Activated CD4-positive, alpha-beta T cell treated with anti-CD3 and anti-CD28 coated beads for 36 hours (primary cell): ENCODE results near the gene HECTD1. TPM values are rescaled to one million over a fixed set of nuclear protein-coding genes. Genes with fewer than 3 reads are reported as not detected.
"Not testable (repeated sequence)": the region's sequence is repeated elsewhere in the genome, so short reads cannot be mapped to it uniquely, and the experiment has no call there.

Experiments
- ATAC-seq: fragments of 200-7000 bp; cut with Tn5 transposase; one replicate; pipeline ENCODE4 v1.10.0; 2021; ENCODE audit warnings: mild to moderate bottlenecking, moderate library complexity
- CTCF ChIA-PET: fragments of 350-600 bp; sonication (Branson Sonifier 250); formaldehyde crosslinking; loops from one replicate; lab custom pipeline; 2021; ENCODE audit warnings: antibody characterized with exemption; lab: Charles Lee
- POLR2A ChIA-PET: fragments of 350-600 bp; sonication (Branson Sonifier 250); formaldehyde crosslinking; loops from one replicate; lab custom pipeline; 2021; ENCODE audit warnings: antibody characterized with exemption, inconsistent platforms; lab: Charles Lee
- DNase-seq: peaks from one replicate; pipeline ENCODE4 v3.0.0-alpha.2; 2020
- H3K27ac Mint-ChIP-seq: one replicate; pipeline ENCODE4 v1.8.0; 2021; ENCODE audit warnings: mixed read lengths
- H3K27me3 Mint-ChIP-seq: one replicate; pipeline ENCODE4 v1.8.0; 2021; ENCODE audit warnings: mixed read lengths
- H3K36me3 Mint-ChIP-seq: one replicate; pipeline ENCODE4 v1.8.0; 2021; ENCODE audit warnings: low read depth, mixed read lengths
- H3K4me1 Mint-ChIP-seq: one replicate; pipeline ENCODE4 v1.8.0; 2021; ENCODE audit warnings: mixed read lengths
- H3K4me3 Mint-ChIP-seq: one replicate; pipeline ENCODE4 v1.8.0; 2021; ENCODE audit warnings: mild to moderate bottlenecking, moderate library complexity, mixed read lengths
- H3K9me3 Mint-ChIP-seq: one replicate; pipeline ENCODE4 v1.8.0; 2021; ENCODE audit warnings: low read depth, mixed read lengths
- intact Hi-C, 2 experiments: fragments of 100-400 bp; cut with DNase I in 1 of 2; cut with micrococcal nuclease in 1 of 2; formaldehyde crosslinking; loops; one replicate each; pipeline versions ENCODE4 v1.14.2 to v1.15.1; 2022 to 2024; cut with DNase I, micrococcal nuclease
- total RNA-seq, 2 experiments: library from RNA; stranded (reverse); gene quantifications; one replicate each; pipeline ENCODE4 v1.2.3, GENCODE V29; 2021

Gene HECTD1
- total RNA-seq, 2 experiments from 2014 or later: 87.1 to 89.5 TPM

DNA sequence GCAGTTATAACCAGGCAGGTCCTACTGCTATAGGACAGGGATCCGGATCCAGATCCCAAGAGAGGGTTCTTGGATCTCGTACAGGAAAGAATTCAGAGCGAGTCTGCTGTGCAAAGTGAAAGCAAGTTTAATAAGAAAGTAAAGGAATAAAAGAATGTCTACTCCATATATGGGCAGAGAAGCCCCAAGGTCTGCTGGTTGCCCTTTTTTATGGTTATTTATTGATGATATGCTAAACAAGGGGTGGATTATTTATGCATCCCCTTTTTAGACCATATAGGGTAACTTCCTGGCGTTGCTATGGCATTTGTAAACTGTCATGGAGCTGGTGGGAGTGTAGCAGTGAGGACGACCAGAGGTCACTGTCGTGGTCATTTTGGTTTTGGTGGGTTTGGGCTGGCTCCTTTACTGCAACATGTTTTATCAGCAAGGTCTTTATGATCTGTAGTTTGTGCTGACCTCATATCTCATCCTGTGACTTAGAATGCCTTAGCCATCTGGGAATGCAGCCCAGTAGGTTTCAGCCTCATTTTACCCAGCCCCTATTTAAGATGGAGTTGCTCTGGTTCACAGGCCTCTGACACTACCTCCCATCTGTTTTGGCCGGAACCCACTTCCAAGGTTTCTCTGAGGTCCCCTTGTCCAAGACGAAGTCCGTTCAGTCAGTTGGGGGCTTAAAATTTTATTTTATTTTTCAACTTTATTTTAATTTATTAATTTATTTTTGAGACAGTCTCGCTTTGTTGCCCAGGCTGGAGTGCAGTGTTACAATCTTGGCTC, 34.8 kb upstream of the HECTD1 start:
- H3K27me3 Mint-ChIP-seq, DNase-seq, ATAC-seq, H3K27ac Mint-ChIP-seq, CTCF ChIA-PET, H3K9me3 Mint-ChIP-seq, intact Hi-C loops, H3K4me3 Mint-ChIP-seq, H3K36me3 Mint-ChIP-seq: not testable (repeated sequence)
- POLR2A ChIA-PET: interaction anchor here (0.6 kb wide), 1 partner anchor 26 kb away, joined by 3 read pairs; no protein-coding TSS in a partner anchor
- peaks cover 17% of the 10 kb centered on the region for H3K4me1 Mint-ChIP-seq

DNA sequence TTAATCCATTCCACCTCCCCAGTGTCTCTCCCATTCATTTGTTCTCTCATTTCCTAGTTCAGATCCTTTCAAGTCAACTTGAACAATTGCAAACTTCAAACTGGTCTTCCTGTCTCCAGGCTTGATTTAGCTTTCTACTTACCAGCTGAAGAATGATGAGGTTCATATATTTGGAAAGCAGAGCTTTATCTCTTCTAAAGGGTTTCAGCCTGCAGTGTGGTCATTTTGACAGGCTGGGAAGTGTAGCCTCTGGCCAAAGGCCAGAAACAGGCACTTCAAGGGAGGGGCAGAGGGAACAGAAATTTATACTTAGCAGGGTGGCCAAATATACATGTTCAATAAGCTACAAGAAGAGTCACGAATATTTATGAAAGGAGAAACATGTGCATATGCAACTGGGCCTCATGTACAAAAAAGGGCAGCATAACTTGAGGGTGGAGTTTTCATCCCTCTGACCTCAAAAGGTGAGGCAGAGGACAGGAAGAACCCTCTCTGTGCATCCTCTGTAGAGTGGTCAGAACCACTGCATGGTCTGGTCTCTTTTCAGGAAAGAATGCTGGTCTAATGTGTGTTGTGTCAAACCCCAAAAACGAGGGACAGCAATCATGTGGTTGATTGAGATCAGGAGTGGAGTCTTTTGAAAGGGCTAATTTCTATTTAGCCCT, 34.0 kb upstream of the HECTD1 start:
- H3K4me1 Mint-ChIP-seq: peaks cover 17% of the 10 kb centered on the region
- H3K9me3 Mint-ChIP-seq: no peaks in the 10 kb centered on the region
- ChIA-PET CTCF (interaction anchor here (0.6 to 1.2 kb wide), 3 partner anchors 17 to 869 kb away, joined by 3 read pairs; no protein-coding TSS in a partner anchor), POLR2A (no interaction called here)
- no peaks in the 10 kb centered on the region for H3K27me3 Mint-ChIP-seq
- intact Hi-C loops: no loop called here
- no peak for ATAC-seq
- H3K36me3 Mint-ChIP-seq: no peaks in the 10 kb centered on the region
- DNase-seq: no peak
- no peak overlapping the region for H3K4me3 Mint-ChIP-seq
- no peak overlapping the region for H3K27ac Mint-ChIP-seq

DNA sequence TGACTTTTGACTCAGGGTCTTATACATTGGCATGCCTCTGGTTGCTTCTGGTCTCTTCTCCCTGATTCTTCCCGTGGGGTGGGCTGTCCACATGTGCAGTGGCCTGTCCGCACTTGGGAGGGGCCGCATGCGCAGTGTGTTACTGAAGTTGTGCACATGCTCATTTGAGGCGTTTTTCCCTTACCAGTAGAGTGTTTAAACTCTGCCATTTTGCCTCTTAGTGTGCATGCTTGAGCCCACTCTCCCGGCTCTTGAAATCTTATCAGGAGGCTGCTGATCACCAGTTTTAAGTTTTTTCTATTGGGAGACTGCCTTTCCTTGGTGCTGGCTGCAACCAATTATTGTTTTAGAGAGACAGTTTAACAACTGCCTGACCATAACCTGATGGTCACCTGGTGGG, 32.1 kb upstream of the HECTD1 start:
- ATAC-seq (no peak), DNase-seq (no peak)
- Mint-ChIP-seq H3K9me3 (no peaks in the 10 kb centered on the region), H3K27ac (no peak overlapping the region), H3K27me3 (no peaks in the 10 kb centered on the region), H3K4me3 (no peak overlapping the region), H3K4me1 (peaks cover 17% of the 10 kb centered on the region), H3K36me3 (no peaks in the 10 kb centered on the region)
- intact Hi-C loops: no loop called here
- ChIA-PET CTCF (no interaction called here), POLR2A (no interaction called here)

GRCh38 chr14:31235462-31235861, 27.9 kb upstream of the HECTD1 start:
- ChIA-PET CTCF (no interaction called here), POLR2A (no interaction called here)
- no peak for DNase-seq
- Mint-ChIP-seq H3K4me3 (no peak overlapping the region), H3K27ac (no peak overlapping the region), H3K4me1 (peaks cover 5% of the 10 kb centered on the region), H3K36me3 (no peaks in the 10 kb centered on the region), H3K9me3 (no peaks in the 10 kb centered on the region), H3K27me3 (no peaks in the 10 kb centered on the region)
- intact Hi-C loops: no loop called here
- ATAC-seq: peak; percentile 39

DNA sequence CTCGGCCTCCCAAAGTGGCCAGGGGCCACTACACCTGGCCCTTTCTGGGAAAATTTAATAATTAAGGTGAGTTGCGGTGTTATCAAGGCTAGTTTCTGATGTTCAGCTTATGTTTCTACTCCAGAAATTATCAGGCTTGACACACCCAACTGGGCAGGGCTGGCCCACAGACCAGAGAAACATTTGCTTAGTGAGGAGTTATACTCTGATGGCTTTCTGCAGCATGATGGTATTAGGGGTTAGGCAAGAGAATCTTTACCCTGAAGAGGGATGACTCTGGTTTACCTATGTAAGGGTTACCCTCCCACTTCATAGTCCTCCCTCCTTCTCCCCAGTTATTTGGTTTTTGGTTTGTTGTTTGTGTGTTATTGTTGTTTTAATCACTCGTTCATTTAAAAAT, 24.5 kb upstream of the HECTD1 start:
- intact Hi-C loops: no loop called here
- ChIA-PET POLR2A (interaction anchor here (0.6 kb wide), 1 partner anchor 60 kb away, joined by 5 read pairs; no protein-coding TSS in a partner anchor), CTCF (no interaction called here)
- no peaks in the 10 kb centered on the region for H3K36me3 Mint-ChIP-seq
- no peak overlapping the region for H3K4me3 Mint-ChIP-seq
- H3K4me1 Mint-ChIP-seq: no peaks in the 10 kb centered on the region
- no peaks in the 10 kb centered on the region for H3K27me3 Mint-ChIP-seq
- H3K9me3 Mint-ChIP-seq: no peaks in the 10 kb centered on the region
- DNase-seq (no peak), ATAC-seq (no peak)
- no peak overlapping the region for H3K27ac Mint-ChIP-seq

DNA sequence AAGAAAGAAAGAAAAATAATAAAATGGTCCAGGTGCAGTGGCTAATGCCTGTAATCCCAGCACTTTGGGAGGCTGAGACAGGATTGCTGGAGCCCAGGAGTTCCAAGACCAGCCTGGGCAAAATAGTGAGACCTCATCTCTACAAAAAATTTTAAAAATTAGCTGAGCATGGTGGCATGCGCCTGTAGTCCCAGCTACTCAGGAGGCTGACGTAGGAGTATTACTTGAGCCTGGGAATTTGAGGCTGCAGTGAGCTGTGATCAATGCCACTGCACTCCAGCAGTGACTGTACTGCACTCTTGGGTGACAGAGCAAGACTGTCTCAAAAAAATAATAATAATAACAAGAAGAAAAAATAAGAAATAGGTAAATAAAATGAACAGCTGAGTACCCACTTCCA, 23.7 kb upstream of the HECTD1 start:
- POLR2A ChIA-PET: not testable (repeated sequence)
- CTCF ChIA-PET: interaction anchor here (0.9 kb wide), 1 partner anchor 14 kb away, joined by 3 read pairs; no protein-coding TSS in a partner anchor

DNA sequence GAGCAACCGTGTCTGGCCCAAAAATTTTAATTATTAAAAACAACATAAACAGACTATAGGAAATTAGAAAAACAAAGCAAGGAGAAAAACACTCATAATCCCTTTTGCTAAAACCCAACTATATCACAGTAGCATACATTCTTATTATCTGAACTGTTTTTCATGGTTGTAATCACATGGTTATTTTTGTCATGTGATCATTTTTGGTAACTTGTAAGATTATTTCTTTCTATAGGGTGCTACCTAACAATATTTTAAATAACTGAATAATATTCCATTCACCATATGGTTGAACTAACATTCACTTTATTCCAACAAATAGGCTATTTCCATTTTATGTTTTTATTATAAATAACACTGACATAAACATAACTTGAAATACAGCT, 23.0 kb upstream of the HECTD1 start:
- ATAC-seq (no peak), DNase-seq (no peak)
- Mint-ChIP-seq H3K9me3 (no peaks in the 10 kb centered on the region), H3K4me3 (no peak overlapping the region), H3K36me3 (no peaks in the 10 kb centered on the region), H3K4me1 (no peaks in the 10 kb centered on the region), H3K27ac (no peak overlapping the region), H3K27me3 (no peaks in the 10 kb centered on the region)
- CTCF ChIA-PET: interaction anchor here (0.9 kb wide), 1 partner anchor 13 kb away, joined by 3 read pairs; no protein-coding TSS in a partner anchor
- intact Hi-C loops: no loop called here
- POLR2A ChIA-PET: no interaction called here

More for the DNA sequence above, 23.7 kb upstream of the HECTD1 start:
- intact Hi-C loops, H3K36me3 Mint-ChIP-seq, H3K4me1 Mint-ChIP-seq, H3K9me3 Mint-ChIP-seq, ATAC-seq, DNase-seq, H3K4me3 Mint-ChIP-seq, H3K27ac Mint-ChIP-seq, H3K27me3 Mint-ChIP-seq: not testable (repeated sequence)

DNA sequence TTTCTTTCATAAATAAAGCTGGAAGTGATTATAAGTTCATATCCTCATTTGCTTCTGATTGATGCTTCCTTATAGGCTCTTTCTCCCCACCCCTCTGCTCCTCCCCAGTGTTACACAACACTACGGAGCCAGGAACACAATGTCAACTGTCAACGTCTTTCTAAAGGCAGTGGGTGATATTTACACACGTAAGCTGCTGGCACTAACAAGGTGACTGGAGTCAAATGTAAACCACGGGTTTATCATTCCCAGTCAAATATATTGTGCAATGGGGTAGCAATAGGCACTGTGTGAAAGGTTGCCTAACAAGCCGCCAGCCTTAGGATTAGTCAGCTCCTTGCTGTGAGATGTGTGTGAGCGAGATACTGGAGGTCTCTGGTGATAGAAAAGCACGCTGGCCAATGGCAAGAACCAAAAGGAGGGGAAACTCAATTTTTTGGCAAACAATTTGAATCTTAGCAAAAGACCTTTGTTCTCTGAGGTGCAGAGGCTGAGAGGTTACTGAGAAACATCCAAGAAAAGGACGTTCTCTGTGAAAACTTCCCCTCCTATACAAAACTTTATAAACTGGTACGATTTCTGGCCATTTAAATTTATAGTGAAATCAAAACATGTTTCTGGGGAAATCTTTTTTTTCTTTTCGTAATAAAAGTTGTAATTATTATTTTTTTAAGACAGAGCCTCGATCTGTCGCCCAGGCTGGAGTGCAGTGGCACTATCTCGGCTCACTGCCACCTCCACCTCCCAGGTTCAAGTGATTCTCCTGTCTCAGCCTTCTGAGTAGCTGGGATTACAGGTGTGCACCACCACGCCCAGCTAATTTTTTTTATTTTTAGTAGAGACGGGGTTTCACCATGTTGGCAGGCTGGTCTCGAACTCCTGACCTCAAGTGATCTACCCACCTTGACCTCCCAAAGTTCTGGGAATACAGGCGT, 22.3 kb upstream of the HECTD1 start:
- ChIA-PET POLR2A (no interaction called here), CTCF (interaction anchor here (0.6 to 1.7 kb wide), 2 partner anchors 21 to 113 kb away, joined by 4 to 12 read pairs; partner anchors contain the start of gene HECTD1)
- Mint-ChIP-seq H3K27ac (no peak overlapping the region), H3K9me3 (no peaks in the 10 kb centered on the region), H3K4me3 (no peak overlapping the region), H3K27me3 (no peaks in the 10 kb centered on the region), H3K4me1 (no peaks in the 10 kb centered on the region), H3K36me3 (no peaks in the 10 kb centered on the region)
- ATAC-seq (peak; percentile 51), DNase-seq (no peak)
- intact Hi-C loops: no loop called here

- ATAC-seq: peak; percentile 36
- no peak for DNase-seq
- POLR2A ChIA-PET: no interaction called here
These were observed 21.4 kb upstream of the HECTD1 start for GRCh38 chr14:31229009-31229408.

DNA sequence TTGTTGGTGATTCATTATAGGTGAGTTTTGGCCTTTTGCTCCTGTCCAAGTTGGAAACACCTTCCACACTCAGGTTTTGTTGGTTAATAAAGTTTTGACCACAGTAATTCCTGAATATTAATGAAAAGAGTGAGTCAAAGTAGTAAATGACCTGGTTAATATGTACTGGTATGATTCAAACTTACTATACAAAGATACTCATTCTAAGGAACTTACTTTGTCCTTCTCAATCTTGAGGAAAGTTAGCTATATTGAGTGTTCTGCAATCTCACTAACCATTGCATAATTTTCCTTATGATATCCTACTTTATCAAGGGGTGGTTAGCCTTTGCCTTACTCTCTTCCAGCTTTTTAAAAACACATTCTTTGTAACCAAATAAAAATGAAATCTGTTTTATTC, 20.9 kb upstream of the HECTD1 start:
- ATAC-seq (no peak), DNase-seq (no peak)
- CTCF ChIA-PET: interaction anchor here (0.7 to 1.7 kb wide), 2 partner anchors 20 to 370 kb away, joined by 3 to 12 read pairs; partner anchors contain the start of gene HECTD1
- no peak overlapping the region for H3K27ac Mint-ChIP-seq
- no peaks in the 10 kb centered on the region for H3K27me3 Mint-ChIP-seq
- H3K9me3 Mint-ChIP-seq: no peaks in the 10 kb centered on the region
- H3K36me3 Mint-ChIP-seq: no peaks in the 10 kb centered on the region
- intact Hi-C loops: no loop called here
- POLR2A ChIA-PET: no interaction called here
- no peaks in the 10 kb centered on the region for H3K4me1 Mint-ChIP-seq
- H3K4me3 Mint-ChIP-seq: no peak overlapping the region

More at GRCh38 chr14:31229009-31229408, 21.4 kb upstream of the HECTD1 start:
- intact Hi-C loops: no loop called here
- H3K4me3 Mint-ChIP-seq: no peak overlapping the region
- no peaks in the 10 kb centered on the region for H3K4me1 Mint-ChIP-seq
- CTCF ChIA-PET: interaction anchor here (0.6 to 1.7 kb wide), 3 partner anchors 21 to 371 kb away, joined by 3 to 12 read pairs (median 4); partner anchors contain the start of gene HECTD1
- no peaks in the 10 kb centered on the region for H3K27me3 Mint-ChIP-seq
- H3K27ac Mint-ChIP-seq: no peak overlapping the region
- no peaks in the 10 kb centered on the region for H3K9me3 Mint-ChIP-seq
- no peaks in the 10 kb centered on the region for H3K36me3 Mint-ChIP-seq

DNA sequence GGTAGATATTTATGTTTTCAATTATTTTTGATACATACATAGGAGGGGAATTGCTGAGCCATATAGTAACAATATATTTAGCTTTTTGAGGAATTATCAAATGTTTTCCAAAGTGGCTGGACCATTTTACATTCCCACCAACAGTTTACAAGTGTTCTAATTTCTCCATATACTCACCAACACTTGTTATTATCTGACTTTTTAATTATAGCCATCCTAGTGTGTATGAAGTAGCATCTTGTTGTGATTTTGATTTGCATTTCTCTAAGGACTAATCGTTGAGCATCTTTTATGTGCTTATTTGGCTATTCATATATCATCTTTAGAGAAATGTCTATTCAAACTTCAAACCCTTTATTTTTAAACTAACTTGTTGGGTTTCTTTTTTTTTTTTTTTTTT, 17.2 kb upstream of the HECTD1 start:
- no peak for DNase-seq
- POLR2A ChIA-PET: no interaction called here
- intact Hi-C loops: no loop called here

More for the DNA sequence above, 17.2 kb upstream of the HECTD1 start:
- no peak overlapping the region for H3K27ac Mint-ChIP-seq
- no peak overlapping the region for H3K4me3 Mint-ChIP-seq
- no peak for ATAC-seq
- no peaks in the 10 kb centered on the region for H3K9me3 Mint-ChIP-seq
- CTCF ChIA-PET: interaction anchor here (0.6 kb wide), 1 partner anchor 237 kb away, joined by 3 read pairs; no protein-coding TSS in a partner anchor
- no peaks in the 10 kb centered on the region for H3K27me3 Mint-ChIP-seq
- H3K36me3 Mint-ChIP-seq: no peaks in the 10 kb centered on the region
- no peaks in the 10 kb centered on the region for H3K4me1 Mint-ChIP-seq
